Measurements from ENCODE around the gene TSEN54. TPM values are rescaled to one million over a fixed set of nuclear protein-coding genes. Genes with fewer than 3 reads are reported as not detected.

TSEN54 gene
- total and polyA plus RNA-seq, 12 donors: 17.9 to 67.8 (median 26.4) TPM

DNA sequence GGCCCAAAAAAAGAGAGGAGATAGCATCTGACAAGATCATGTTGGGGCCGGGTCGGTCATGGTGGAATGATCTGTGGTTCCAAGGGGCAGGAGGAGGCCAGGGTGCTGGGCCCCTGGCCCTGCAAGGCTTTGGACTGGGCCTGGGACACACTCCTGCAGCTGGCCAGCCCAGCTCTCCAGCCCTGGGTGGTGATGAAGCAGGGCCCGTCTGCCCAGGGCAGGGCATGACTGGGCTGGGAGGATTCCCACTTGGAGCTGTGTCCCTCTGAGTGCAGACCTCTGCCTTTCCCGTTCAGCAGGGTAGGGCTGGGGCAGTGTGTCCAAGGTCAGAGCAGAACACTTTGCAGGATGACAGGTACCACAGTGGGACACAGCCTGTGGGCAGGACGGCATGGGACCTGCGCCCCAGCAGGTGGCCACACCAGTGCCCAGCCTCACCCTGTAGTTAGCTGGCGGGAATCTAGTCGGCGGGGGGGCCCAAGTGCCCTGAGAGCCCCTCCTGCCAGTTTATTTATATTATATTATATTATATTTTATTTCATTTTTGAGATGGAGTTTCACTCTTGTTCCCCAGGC lies 43.7 kb downstream of the TSEN54 start:
- intact Hi-C loops (cut with DNase I): no loop called here
- Histone ChIP-seq H3K9me3 (replicated peaks in 1 of 3) (no peaks in the 10 kb centered on the region), H3K27me3 (no peaks in the 10 kb centered on the region), H3K36me3 (replicated peaks in 1 of 2) (no peaks in the 10 kb centered on the region), H3K27ac (no peak overlapping the region), H3K4me3 (no peak overlapping the region), H3K4me1 (replicated peaks in 1 of 2) (peaks cover 13 to 17% of the 10 kb centered on the region in 2 donors)
- no peak for DNase-seq
- 83 to 93% (median 90%) methylated on average over 7 to 9 of the region's 9 CpGs for WGBS, 4 donors
- TF ChIP-seq POLR2A (IDR thresholded peaks at IDR 0.05): no peak
- TF ChIP-seq, protein P1, sequence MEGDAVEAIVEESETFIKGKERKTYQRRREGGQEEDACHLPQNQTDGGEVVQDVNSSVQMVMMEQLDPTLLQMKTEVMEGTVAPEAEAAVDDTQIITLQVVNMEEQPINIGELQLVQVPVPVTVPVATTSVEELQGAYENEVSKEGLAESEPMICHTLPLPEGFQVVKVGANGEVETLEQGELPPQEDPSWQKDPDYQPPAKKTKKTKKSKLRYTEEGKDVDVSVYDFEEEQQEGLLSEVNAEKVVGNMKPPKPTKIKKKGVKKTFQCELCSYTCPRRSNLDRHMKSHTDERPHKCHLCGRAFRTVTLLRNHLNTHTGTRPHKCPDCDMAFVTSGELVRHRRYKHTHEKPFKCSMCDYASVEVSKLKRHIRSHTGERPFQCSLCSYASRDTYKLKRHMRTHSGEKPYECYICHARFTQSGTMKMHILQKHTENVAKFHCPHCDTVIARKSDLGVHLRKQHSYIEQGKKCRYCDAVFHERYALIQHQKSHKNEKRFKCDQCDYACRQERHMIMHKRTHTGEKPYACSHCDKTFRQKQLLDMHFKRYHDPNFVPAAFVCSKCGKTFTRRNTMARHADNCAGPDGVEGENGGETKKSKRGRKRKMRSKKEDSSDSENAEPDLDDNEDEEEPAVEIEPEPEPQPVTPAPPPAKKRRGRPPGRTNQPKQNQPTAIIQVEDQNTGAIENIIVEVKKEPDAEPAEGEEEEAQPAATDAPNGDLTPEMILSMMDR (IDR thresholded peaks at IDR 0.05): no peak

DNA sequence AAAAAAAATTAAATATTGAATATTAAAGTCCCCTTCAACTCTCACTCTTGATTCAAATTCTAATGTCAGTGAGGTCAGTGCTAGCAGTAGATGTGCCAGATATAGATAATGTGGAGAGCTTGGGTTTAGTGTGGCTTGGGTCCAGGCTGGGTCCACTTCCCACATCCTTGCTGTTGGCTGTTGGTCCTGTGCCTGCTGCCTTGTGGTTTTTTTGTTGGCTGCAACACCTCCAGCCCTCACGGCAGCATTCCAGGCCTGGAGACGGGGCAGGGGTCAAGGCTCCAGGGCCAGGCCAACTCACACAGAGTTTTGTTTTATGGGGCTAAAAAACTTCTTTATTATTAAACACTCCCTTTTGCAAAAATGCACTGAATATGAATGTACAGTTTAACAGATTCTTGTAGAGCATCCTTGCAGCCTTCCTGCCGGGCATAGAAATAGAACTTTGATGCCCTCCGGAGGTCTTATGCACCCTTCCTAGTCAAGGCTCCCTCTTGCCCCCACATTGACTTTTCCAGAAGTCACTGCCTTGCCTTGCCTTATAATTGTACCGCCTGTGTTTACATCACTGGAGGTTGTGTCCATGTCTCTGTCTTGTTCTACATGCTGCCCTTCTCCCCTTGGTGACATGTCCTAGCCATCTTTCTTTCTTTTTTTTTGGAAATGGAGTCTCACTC lies 45.7 kb downstream of the TSEN54 start:
- TF ChIP-seq, protein P1 (IDR thresholded peaks at IDR 0.05): no peak
- TF ChIP-seq POLR2A (IDR thresholded peaks at IDR 0.05): no peak
- peak in 2 of 7 donors; percentile 27 to 49 for DNase-seq
- intact Hi-C loops (cut with DNase I): no loop called here

DNA sequence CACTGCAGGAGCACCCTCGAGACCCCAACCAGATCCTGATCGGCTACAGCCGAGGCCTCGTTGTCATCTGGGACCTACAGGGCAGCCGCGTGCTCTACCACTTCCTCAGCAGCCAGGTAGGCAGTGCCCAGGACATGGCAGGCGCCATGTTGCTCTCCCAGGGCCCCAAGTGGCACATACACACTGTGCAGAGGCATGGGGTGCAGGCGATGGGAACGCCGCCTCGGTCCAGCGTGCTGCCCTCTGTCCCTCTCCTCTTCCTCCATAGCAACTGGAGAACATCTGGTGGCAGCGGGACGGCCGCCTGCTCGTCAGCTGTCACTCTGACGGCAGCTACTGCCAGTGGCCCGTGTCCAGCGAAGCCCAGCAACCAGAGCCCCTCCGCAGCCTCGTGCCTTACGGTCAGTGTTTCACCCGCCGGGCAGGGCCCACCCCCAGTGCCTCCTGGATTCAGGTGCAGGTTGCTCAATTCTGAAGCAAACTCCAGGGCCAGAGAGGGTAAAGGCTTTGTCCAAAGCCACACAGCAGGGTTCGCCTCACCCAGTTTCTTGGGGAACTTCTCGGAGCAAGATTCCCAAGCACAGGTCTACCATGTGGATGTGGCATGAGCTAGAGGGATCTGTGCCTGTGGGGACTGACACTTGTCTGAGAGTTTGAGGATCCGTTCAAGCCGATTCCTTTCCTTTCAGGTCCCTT lies 46.9 kb downstream of the TSEN54 start:
- DNase-seq: no peak
- no peaks in the 10 kb centered on the region for H3K36me3 ChIP-seq (replicated peaks in 1 of 2)
- intact Hi-C loops (cut with DNase I): no loop called here
- H3K27me3 ChIP-seq: no peaks in the 10 kb centered on the region
- no peak for TF ChIP-seq POLR2A (IDR thresholded peaks at IDR 0.05)
- TF ChIP-seq, protein P1 (IDR thresholded peaks at IDR 0.05): no peak
- no peak overlapping the region for H3K27ac ChIP-seq
- H3K4me3 ChIP-seq: no peak overlapping the region
- WGBS, 4 donors: 94 to 100% (median 94%) methylated on average over 11 to 28 of the region's 28 CpGs
- H3K9me3 ChIP-seq (replicated peaks in 1 of 3): no peaks in the 10 kb centered on the region
- H3K4me1 ChIP-seq (replicated peaks in 1 of 2): no peaks in the 10 kb centered on the region

More for the DNA sequence above, 45.7 kb downstream of the TSEN54 start:
- Histone ChIP-seq H3K36me3 (replicated peaks in 1 of 2) (no peaks in the 10 kb centered on the region), H3K4me1 (replicated peaks in 1 of 2) (peaks cover 9% of the 10 kb centered on the region in 2 donors), H3K27me3 (no peaks in the 10 kb centered on the region), H3K27ac (no peak overlapping the region), H3K9me3 (replicated peaks in 1 of 3) (no peaks in the 10 kb centered on the region), H3K4me3 (no peak overlapping the region)
- 62 to 69% (median 65%) methylated on average over 5 of the region's 5 CpGs for WGBS, 4 donors

- no peaks in the 10 kb centered on the region for H3K9me3 ChIP-seq (replicated peaks in 1 of 3)
- TF ChIP-seq, protein P1 (IDR thresholded peaks at IDR 0.05): no peak
- TF ChIP-seq POLR2A (IDR thresholded peaks at IDR 0.05): no peak
- no peak overlapping the region for H3K4me3 ChIP-seq
- 96 to 98% (median 97%) methylated on average over 8 to 11 of the region's 11 CpGs for WGBS, 4 donors
- no peaks in the 10 kb centered on the region for H3K36me3 ChIP-seq (replicated peaks in 1 of 2)
- intact Hi-C loops (cut with DNase I): no loop called here
- no peak overlapping the region for H3K27ac ChIP-seq
- H3K27me3 ChIP-seq: no peaks in the 10 kb centered on the region
- no peaks in the 10 kb centered on the region for H3K4me1 ChIP-seq (replicated peaks in 1 of 2)
- no peak for DNase-seq
These were observed 47.9 kb downstream of the TSEN54 start for GRCh38 chr17:75564195-75564594.
